D341Med (cell line): ENCODE data around the gene DENND2A.
"Not testable (repeated sequence)": the region's sequence is repeated elsewhere in the genome, so short reads cannot be mapped to it uniquely, and the experiment has no call there.

Experiments used
- DNase-seq: peaks from one replicate; pipeline ENCODE4 v3.0.0; 2012; ENCODE audit warnings: low spot score

The DENND2A gene

GRCh38 chr7:140544388-140544826, 96.2 kb downstream of the DENND2A start:
- no peak for DNase-seq

GRCh38 chr7:140542228-140542603, 98.4 kb downstream of the DENND2A start:
- no peak for DNase-seq

GRCh38 chr7:140541513-140542227, 98.9 kb downstream of the DENND2A start:
- peak; percentile 81 for DNase-seq

GRCh38 chr7:140541176-140541512, 99.5 kb downstream of the DENND2A start:
- DNase-seq = no peak

- no peak for DNase-seq
These were observed 100.4 kb downstream of the DENND2A start for GRCh38 chr7:140540136-140540777.

GRCh38 chr7:140539461-140539860, 101.2 kb downstream of the DENND2A start:
- DNase-seq = no peak

- DNase-seq = no peak
These were observed 102.7 kb downstream of the DENND2A start for GRCh38 chr7:140537750-140538482.

GRCh38 chr7:140534743-140535142, 105.9 kb downstream of the DENND2A start:
- no peak for DNase-seq

- no peak for DNase-seq
These were observed 107.2 kb downstream of the DENND2A start for GRCh38 chr7:140533394-140533872.

- DNase-seq = not testable (repeated sequence)
These were observed 111.2 kb downstream of the DENND2A start for GRCh38 chr7:140529428-140529827.

GRCh38 chr7:140526787-140527664, 113.6 kb downstream of the DENND2A start:
- DNase-seq = no peak

- DNase-seq = no peak
These were observed 114.4 kb downstream of the DENND2A start for GRCh38 chr7:140526214-140526613.

GRCh38 chr7:140525743-140526142, 114.9 kb downstream of the DENND2A start:
- DNase-seq = no peak

GRCh38 chr7:140521421-140521820, 119.2 kb downstream of the DENND2A start:
- DNase-seq = no peak

- no peak for DNase-seq
These were observed 121.6 kb downstream of the DENND2A start for GRCh38 chr7:140519007-140519399.

- no peak for DNase-seq
These were observed 122.1 kb downstream of the DENND2A start for GRCh38 chr7:140518370-140519006.

GRCh38 chr7:140517546-140518369, 122.9 kb downstream of the DENND2A start:
- peak; percentile 89 for DNase-seq

- DNase-seq = no peak
These were observed 128.2 kb downstream of the DENND2A start for GRCh38 chr7:140512317-140513000.

- DNase-seq = no peak
These were observed 130.8 kb downstream of the DENND2A start for GRCh38 chr7:140509789-140510188.

GRCh38 chr7:140507556-140507955, 133.1 kb downstream of the DENND2A start:
- not testable (repeated sequence) for DNase-seq
